Erythroblast (primary cell): ENCODE data around the gene SEMA4B.
"Not testable (repeated sequence)": the region's sequence is repeated elsewhere in the genome, so short reads cannot be mapped to it uniquely, and the experiment has no call there.

Source experiments
- GATA1 ChIP-seq: IDR thresholded peaks from 2 replicates; pipeline ENCODE4 v1.6.1; 2011; ENCODE audit warnings: low read depth, mild to moderate bottlenecking, control low read depth, low read length, moderate library complexity
- POLR2A ChIP-seq: IDR thresholded peaks from 2 replicates; pipeline ENCODE4 v1.6.1; 2011; ENCODE audit warnings: mild to moderate bottlenecking, low read length

DNA sequence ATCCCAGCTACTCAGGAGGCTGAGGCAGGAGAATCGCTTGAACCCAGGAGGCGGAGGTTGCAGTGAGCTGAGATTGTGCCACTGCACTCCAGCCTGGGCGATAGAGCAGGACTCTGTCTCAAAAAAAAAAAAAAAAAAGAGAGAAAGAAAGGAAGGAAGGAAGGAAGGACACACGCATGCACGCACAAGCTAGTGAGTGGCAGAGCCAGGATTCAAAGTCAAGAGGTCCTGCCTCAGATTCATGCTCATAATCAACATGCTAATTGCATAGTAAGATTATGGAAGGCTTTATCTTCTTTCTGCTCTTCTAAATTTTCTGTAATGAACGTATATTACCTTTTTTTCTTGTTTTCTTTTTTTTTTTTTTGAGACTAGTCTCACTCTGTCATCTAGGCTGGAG lies 59.6 kb downstream of the SEMA4B start:
- not testable (repeated sequence) for TF ChIP-seq POLR2A, GATA1
